ENCODE measurements around the gene RBBP7. TPM values are rescaled to one million over a fixed set of nuclear protein-coding genes. Genes with fewer than 3 reads are reported as not detected.

RBBP7 gene
- total and polyA plus RNA-seq, 8 donors, result 60.9 to 152 (median 109) TPM

GRCh38 chrX:16839852-16840460 lies 30.2 kb downstream of the RBBP7 start:
- Histone ChIP-seq H3K9me3 (no peaks in the 10 kb centered on the region), H3K4me3 (no peak overlapping the region), H3K27ac (peak overlapping the region in 3 of 5 donors; percentile 26 to 70 (median 53)), H3K4me1 (peaks cover 6 to 18% (median 13%) of the 10 kb centered on the region in 4 donors), H3K27me3 (no peaks in the 10 kb centered on the region), H3K36me3 (peaks cover 0 to 96% (median 65%) of the 10 kb centered on the region in 4 donors)
- intact Hi-C loops (cut with DNase I; ENCODE audit: low total_unique reads), result no loop called here
- DNase-seq, result no peak
- 76 to 92% (median 89%) methylated on average over 9 to 14 of the region's 14 CpGs for WGBS, 5 donors
- peak in 2 of 3 donors; percentile 6 to 15 for TF ChIP-seq POLR2AphosphoS5 (IDR thresholded peaks at IDR 0.05)
- no peak for TF ChIP-seq CTCF (IDR thresholded peaks at IDR 0.05)

- Histone ChIP-seq H3K27me3 (no peaks in the 10 kb centered on the region), H3K36me3 (peaks cover 0 to 96% (median 62%) of the 10 kb centered on the region in 4 donors), H3K27ac (peak overlapping the region in 3 of 5 donors; percentile 26 to 70 (median 53)), H3K9me3 (no peaks in the 10 kb centered on the region), H3K4me1 (peaks cover 6 to 18% (median 13%) of the 10 kb centered on the region in 4 donors), H3K4me3 (no peak overlapping the region)
- DNase-seq, result no peak
- WGBS, 5 donors, result 49 to 78% (median 59%) methylated on average over 5 of the region's 5 CpGs
- intact Hi-C loops (cut with DNase I; ENCODE audit: low total_unique reads), result no loop called here
- TF ChIP-seq POLR2AphosphoS5 (IDR thresholded peaks at IDR 0.05) (no peak), POLR2A (IDR thresholded peaks at IDR 0.05) (no peak), EP300 (IDR thresholded peaks at IDR 0.05) (no peak), CTCF (IDR thresholded peaks at IDR 0.05) (no peak)
Measured at GRCh38 chrX:16839219-16839851, 30.8 kb downstream of the RBBP7 start.

GRCh38 chrX:16838202-16839066 lies 31.7 kb downstream of the RBBP7 start:
- Histone ChIP-seq H3K27me3 (no peaks in the 10 kb centered on the region), H3K27ac (peak overlapping the region in 3 of 5 donors; percentile 20 to 70 (median 53))

More at GRCh38 chrX:16838202-16839066, 31.7 kb downstream of the RBBP7 start:
- H3K36me3 ChIP-seq, result peaks cover 0 to 96% (median 64%) of the 10 kb centered on the region in 4 donors
- intact Hi-C loops (cut with DNase I; ENCODE audit: low total_unique reads), result no loop called here
- 56 to 81% (median 74%) methylated on average over 10 to 11 of the region's 11 CpGs for WGBS, 5 donors
- peaks cover 6 to 18% (median 13%) of the 10 kb centered on the region in 4 donors for H3K4me1 ChIP-seq
- DNase-seq, result peak; percentile 17 to 41
- TF ChIP-seq EP300 (IDR thresholded peaks at IDR 0.05) (no peak), POLR2A (IDR thresholded peaks at IDR 0.05) (no peak), POLR2AphosphoS5 (IDR thresholded peaks at IDR 0.05) (no peak), CTCF (IDR thresholded peaks at IDR 0.05) (no peak)
- no peak overlapping the region for H3K4me3 ChIP-seq
- no peaks in the 10 kb centered on the region for H3K9me3 ChIP-seq

Data from stomach (tissue), 9 donors.